HG02870 (cell line): ENCODE data around the gene METTL25.
A peak's percentile ranks its signal among the peaks of the same experiment; 100 is the strongest.

Experiments used
- ATAC-seq: cut with Tn5 transposase; IDR thresholded peaks from one replicate; pipeline ENCODE4 v1.9.1; 2021; ENCODE audit warnings: mild to moderate bottlenecking, moderate library complexity; ENCODE audit not compliant: unreplicated experiment

The METTL25 gene

DNA sequence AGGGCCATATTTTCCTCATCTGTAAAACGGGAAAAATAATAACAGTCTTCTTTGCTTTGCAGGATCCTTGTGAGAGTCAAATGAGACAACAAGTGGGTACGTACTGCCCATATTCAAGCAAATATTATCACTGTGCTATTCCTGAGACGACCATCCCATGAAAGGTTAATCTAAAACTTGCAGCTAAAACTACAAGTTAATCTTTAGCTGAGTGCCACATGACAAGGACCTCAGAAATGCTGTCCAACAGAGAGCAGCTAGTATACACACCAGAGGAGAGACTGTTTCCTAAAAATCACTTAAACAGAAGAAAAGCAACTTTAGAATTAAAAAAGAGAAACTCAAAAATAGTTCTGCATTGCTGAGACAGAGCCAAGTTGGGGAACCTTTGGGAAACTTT lies 165.7 kb downstream of the METTL25 start:
- no peak for ATAC-seq

DNA sequence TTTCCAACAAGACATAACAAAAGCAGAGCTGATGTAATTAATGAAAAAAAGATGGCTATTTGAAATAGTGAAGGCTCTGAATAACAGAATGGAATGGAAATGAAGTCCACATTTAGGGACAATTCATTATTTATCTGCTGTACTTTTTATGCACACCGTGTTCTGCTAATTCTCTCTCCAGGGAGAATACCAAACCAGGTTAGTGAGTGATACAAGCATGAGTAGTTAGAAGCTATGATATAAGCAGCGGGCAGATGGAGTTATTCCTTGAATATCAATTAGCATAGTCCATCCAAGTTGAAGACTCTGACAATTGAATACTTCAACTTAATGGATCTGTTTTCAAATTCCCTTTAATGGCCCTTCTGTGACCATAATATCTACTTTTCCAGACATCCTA lies 166.3 kb downstream of the METTL25 start:
- no peak for ATAC-seq

DNA sequence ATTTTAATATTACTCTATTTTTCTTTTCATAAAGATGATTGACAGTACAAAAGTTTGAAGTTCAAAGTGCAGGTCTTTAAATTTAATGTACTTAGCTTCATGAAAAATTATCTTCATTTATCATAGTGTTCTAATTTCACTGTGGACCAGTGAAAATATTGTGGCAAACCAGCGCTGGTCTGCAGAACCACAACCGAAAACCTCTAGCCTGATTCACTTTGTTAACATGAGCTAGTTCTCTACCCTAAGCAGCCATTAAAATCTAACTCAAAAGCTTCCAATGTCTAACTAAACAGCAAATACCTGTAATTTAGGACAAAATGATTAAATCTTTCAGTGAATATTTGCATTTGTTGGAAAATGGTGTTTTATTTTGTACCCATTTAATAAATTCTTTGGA lies 167.3 kb downstream of the METTL25 start:
- ATAC-seq, result no peak

DNA sequence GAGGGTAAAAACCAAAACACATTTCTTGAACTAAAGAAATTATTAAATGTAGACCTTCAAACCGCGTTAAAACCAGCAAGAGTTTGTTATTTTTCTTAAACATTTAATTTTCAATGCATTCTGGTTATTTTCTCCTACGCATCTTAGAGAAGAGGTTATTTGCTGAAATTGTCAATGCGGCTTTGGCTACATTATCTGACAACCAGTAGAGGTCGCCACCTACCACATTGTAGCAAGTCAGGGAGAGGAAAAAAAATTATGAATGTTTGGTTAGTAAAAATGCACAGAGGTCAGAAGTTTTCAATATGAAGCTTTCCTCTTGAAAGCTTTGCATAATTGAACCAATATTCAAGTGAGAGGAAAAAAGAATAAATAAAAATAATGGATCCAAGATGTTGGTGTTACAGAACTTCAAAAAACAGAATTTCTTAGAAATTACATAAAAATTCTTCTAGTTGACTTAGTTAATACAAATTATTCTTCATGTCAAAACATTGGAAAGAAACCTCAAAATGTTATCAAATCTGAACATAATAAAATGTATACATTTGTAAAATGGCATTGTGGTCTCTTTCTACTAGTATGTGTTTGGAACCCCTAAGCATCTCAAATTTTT lies 168.9 kb downstream of the METTL25 start:
- peak; percentile 56 for ATAC-seq
